WI38 (cell line): ENCODE measurements around the gene DGCR2.

Source experiments
- H3K4me3 ChIP-seq: 2 replicates; pipeline ENCODE4 v1.5.1; 2011; ENCODE audit warnings: low read depth, mild to moderate bottlenecking, control low read depth, low read length
- CTCF ChIP-seq: IDR thresholded peaks from 2 replicates; pipeline ENCODE4 v1.5.1; 2012; ENCODE audit warnings: low read depth, mild to moderate bottlenecking, control low read depth, low read length

Gene DGCR2

GRCh38 chr22:18999008-18999407, 123.2 kb downstream of the DGCR2 start:
- no peak for TF ChIP-seq CTCF
- no peak overlapping the region for H3K4me3 ChIP-seq

GRCh38 chr22:18997925-18998315, 124.3 kb downstream of the DGCR2 start:
- TF ChIP-seq CTCF: no peak
- no peak overlapping the region for H3K4me3 ChIP-seq

- H3K4me3 ChIP-seq: no peak overlapping the region
- TF ChIP-seq CTCF: no peak
Measured at GRCh38 chr22:18997306-18997924, 124.8 kb downstream of the DGCR2 start.

GRCh38 chr22:18996376-18996900, 125.8 kb downstream of the DGCR2 start:
- TF ChIP-seq CTCF: no peak
- no peak overlapping the region for H3K4me3 ChIP-seq

- H3K4me3 ChIP-seq: no peak overlapping the region
- no peak for TF ChIP-seq CTCF
Measured at GRCh38 chr22:18995327-18995711, 126.9 kb downstream of the DGCR2 start.

- no peak for TF ChIP-seq CTCF
- no peak overlapping the region for H3K4me3 ChIP-seq
Measured at GRCh38 chr22:18994701-18995326, 127.4 kb downstream of the DGCR2 start.

- TF ChIP-seq CTCF: no peak
Measured at GRCh38 chr22:18994056-18994455, 128.2 kb downstream of the DGCR2 start.

More at GRCh38 chr22:18994056-18994455, 128.2 kb downstream of the DGCR2 start:
- H3K4me3 ChIP-seq: no peak overlapping the region
